HG03039 (cell line): ENCODE data around the gene NME3.
"Not testable (repeated sequence)": the region's sequence is repeated elsewhere in the genome, so short reads cannot be mapped to it uniquely, and the experiment has no call there.

Experiments used
- ATAC-seq: cut with Tn5 transposase; IDR thresholded peaks from one replicate; pipeline ENCODE4 v1.9.1; 2021; ENCODE audit warnings: mild to moderate bottlenecking, moderate library complexity; ENCODE audit not compliant: unreplicated experiment

NME3 gene

DNA sequence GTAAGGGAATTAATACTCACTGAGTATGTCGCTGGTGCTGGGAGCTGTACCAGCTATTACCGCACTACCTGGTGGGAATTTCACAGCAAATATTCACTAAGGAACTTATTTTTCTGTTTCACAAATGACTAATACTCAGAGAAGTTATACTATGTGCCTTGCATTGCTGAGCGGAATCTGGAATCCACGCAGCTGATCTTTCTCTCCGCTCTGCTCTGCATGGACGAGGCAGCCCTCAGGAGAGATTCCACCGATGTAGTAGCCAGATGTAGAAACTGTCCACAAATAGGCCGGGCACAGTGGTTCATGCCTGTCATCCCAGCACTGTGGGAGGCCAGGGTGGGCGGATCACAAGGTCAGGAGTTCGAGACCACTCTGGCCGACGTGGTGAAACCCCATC, 17.1 kb downstream of the NME3 start:
- ATAC-seq: no peak

DNA sequence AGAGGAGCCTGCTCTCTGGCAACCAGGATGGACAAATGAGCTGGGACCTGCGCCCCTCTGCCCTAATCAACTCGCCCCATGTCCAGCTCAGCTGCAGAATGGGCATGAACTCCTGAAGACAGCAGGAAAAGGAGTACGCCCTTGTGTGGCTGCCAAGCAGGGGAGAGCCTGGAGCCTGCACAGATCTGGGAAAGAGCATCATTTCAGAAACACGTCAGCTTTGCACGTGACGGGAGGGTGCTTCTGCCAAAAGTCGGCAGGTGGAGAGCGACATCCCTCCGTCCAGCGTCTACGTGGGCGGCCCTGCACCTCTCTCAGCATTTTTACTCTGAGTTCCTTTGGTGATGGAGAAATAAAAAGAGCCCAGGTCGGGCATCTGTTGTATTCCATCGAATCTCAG, 18.5 kb downstream of the NME3 start:
- ATAC-seq: no peak

DNA sequence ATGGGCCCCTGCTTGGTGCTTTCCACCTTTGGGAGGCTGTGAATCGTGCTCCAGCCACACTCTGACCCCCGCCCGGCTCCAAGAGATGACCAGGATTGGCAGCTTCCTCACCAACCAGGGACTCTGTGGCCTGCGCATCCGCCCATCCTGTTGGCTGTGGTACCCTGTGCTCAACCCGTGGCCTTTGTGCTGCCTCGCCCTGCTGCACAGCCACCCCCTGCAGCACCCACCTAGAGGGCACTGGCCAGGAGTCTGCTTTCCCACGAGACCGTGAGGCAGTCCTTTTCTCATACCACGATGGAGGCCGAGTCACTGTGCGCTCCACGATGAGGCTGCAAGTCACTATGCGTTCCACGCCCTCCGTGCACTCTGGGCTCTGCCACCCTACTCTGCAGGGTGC, 19.4 kb downstream of the NME3 start:
- ATAC-seq: no peak

DNA sequence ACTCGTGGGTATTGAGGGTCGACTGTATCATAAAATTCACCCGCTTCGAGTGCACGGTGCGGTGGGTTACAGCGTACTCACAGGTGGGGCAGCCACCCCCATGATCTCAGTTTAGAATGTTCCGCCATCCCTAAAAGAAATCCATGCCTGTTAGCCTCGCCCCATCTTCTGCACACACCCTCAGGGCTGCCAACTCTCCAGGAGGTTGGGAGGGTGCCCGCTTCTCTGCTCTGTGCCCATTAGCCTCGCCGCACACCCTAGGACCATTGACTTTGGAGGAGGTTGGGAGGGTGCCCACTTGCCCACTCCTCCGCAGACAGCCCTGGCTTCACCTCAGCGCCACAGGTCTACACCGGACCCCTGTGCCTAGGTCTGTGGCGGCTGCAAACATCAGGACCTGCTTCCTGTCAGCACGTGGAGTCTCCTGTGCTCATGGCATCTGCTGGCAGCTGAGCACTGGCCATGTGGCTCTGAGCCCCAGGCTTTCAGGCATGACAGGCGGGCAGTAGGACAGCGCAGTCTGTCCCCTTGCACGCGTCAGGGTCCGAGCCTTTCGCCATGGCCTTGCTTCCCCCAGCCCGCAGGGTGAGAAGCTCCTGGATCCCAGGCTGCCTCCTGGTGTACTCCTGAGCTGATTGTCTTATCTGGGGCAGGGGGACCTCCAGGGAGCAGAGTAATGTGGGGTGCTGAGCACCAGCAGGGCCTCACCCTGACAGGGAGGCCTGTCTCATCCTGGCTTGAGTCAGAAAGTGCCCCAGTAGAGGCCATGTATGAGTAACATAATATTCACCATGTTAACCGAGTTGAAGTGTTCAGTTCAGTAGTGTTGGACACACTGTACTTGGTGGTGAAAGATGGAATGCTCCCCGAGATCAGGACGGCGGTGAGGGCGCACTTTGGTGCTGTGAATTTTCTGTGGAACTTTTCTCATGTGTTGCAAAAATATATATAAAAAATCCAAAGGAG, 21.9 kb downstream of the NME3 start:
- no peak for ATAC-seq

DNA sequence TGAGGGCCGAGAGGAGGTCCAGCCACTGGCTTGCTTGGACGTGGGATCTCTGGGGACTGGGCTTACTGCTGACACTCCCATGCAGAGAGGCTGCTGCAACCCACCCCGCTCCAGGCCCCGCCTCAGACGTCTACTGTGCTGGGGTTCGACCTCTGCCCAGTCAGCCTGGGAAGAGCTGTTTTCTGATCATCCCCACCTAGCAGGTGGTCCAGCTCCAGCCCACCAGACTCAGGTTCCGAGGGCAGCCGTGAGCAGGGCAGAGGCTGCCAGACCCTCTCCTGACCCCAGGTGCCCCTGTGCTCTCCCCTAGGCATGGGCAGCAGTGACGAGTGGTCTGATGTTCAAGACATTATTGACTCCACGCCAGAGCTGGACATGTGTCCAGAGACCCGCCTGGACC, 23.4 kb downstream of the NME3 start:
- no peak for ATAC-seq

DNA sequence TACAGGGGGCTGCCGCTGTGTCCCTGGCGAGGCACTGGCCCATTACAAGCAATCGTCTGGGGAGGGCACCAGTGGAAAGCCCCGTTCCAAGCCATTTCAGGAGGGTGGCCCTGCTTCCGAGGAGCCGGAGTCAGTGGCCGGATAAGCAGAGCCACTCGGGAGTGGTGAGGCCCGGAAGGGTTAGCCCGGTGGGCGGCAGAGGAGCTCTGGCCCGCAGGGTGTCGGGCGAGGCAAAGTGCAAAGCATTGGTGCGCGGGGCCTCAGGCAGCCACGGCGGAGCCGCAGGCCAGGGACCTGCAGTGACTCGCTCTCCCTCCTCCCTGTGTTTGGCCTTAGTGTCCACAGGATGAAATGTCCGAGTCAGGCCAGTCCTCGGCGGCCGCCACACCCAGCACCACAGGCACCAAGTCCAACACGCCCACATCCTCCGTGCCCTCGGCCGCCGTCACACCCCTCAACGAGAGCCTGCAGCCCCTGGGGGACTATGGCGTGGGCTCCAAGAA, 24.6 kb downstream of the NME3 start:
- no peak for ATAC-seq

DNA sequence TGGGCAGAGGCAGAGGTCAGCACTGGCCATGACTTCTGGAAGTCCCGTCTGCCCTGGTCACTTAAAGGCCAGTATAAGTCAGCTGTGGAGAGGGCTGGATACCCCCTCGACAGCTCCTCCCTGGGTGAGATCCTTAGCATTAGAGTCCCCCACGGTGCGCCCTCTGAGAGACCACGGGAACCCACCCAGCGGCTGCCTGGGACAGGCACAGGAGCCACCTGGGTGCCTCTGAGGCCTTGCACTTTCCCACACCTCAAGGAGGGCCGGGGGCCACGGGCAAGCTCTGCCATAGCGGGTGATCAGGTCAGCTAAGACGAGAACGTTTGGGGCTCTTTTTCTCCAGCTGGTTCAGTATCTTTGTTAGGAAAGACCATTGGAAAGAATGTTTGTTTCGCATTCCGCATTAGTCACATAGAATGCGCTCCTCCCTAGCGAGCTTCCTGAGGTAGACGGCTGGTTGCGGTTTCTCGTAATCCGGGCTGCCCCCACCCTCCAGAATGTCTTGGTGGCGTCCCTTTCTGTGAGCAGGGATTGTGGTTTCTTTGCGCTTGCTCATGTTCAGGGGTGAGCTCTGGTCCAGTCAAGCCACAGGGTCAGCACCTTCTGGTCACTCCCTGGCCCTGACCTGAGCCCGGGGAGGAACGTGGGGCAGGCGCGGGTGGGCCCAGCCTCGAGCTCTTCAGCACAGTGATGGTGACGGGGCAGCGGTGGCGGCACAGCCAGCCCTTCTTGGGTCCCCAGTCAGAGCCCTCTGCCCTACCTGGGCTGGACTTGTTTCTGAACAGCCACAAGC, 25.2 kb downstream of the NME3 start:
- ATAC-seq: no peak

DNA sequence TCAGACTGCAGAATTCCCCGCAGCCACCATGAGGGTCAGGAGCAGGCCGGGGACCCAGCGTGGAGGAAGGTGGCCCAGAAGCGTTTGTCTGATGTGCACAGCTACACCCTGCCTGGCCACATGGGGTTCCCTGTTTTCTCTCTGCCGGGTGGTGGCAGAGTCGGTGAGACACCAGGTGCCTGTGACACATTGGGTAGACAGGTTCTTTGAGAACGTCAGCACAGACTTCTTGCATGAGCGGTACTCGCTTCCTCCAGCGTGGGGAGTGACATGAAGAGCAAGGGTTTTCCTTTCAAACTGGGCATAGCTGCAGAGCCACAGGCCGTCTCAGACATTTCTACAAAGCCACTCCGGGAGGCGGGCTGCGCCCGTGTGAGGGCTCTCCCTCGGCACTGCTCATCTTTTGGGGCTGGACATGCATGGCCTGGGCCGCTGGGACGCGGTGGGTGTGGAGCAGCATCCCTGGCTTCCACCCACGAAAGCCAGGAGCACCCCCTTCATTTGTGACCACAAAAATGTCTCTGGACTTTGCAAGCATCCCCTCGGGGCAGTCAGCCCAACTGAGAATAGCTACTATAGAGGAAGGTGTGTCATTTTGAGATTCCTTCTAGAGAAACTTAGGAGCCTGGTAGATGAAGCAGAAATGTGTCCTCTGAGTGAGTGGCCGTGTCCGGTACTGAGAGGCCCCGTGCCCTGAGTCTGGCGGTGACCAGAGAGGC, 26.0 kb downstream of the NME3 start:
- no peak for ATAC-seq

DNA sequence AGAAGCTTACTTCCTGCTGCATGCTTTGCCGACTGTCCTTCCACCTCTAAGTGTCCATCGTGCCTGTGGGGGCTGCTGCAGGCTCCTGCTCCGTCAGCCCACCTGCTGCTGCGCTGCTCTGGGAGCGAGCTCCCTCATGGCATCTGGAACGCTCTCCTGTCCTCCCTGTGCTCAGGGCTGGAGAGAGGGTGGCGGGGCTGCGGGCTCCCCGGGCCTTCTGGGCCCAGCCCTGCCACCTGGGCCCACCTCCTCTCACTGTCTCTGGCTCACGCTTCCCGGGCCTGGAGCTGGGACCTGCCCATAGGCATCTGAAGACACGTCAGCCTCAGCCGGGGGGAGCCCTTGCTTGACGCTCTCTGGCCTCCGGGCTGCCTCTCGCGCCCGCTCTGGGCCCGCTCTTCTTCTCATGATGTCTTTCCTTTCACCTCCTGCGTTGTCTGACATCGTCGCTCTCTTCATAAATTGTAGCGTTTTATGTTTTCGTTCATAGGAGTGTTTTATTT, 27.0 kb downstream of the NME3 start:
- no peak for ATAC-seq

DNA sequence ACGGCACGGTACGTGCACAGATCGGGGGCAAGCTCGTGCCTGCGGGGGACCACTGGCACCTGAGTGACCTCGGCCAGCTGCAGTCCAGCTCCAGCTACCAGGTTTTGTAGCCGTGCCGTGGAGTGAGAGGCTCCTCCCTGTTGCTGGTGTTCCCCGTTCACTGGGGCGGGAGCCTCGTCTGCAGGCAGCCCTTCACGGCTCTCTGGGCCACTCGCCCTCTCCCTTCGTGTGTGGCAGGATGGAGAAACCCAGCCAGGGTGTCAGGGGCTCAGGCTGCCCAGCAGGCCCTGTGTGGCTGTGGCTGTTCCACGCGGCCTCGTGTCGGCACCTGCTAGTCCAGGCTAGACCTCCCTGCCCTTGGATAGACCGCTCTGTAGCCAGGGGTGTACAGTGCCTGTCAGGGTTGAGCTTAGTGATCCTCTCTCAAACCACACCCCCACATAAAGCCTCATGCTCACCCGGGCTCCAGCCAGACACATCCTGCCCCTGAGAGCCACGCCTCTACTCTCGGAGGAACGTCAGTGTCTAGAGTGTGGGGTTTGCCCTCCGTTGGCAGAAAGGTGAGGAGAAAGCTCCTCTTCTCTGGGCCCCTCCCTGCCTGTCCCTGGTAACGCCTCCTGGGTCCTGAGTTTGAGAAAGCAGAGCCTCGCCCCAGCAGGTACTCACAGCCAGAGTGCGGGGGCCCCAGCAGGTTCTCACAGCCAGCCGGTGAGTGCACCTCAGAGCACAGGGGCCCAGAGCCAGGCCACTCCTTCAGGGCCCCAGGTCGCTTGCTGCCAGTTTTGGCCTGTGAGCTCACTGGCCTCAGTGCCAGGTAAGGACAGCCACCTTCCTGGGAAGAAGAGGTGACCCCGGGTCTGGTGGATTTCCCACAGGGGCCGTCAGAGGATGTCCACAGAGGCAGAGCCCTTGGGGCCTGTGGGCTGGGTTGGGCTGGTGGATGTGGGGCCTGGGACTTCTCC, 27.7 kb downstream of the NME3 start:
- no peak for ATAC-seq

DNA sequence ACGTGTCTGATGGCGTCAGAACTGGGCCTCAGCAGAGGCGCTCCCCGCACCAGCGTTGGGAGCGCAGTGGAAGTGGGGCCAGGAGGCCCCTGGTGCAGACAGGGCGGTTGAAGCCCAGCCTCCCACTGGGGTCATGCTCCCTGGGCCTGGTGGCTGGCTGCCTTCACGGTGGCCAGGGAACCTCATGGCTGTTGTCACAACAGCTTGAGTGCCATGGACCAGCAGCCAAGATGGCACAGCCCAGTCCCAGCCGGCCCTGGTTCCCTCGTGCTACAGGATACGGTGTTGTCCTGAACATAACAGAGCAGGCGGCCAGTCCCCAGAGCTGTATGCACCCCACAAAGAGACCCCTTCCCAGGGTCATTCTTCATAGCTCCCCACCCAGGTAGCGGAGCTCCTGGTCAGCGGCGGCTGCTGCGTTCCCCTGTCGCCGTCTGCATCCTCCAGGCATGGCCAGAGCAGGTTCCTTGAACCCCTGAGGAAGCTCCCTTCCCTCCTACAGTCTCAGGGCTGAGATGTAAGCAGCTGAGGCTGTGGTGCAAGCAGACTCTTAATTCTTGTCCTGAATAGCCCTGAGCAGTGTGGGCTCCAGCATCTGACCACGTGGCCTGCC, 29.7 kb downstream of the NME3 start:
- ATAC-seq: no peak

DNA sequence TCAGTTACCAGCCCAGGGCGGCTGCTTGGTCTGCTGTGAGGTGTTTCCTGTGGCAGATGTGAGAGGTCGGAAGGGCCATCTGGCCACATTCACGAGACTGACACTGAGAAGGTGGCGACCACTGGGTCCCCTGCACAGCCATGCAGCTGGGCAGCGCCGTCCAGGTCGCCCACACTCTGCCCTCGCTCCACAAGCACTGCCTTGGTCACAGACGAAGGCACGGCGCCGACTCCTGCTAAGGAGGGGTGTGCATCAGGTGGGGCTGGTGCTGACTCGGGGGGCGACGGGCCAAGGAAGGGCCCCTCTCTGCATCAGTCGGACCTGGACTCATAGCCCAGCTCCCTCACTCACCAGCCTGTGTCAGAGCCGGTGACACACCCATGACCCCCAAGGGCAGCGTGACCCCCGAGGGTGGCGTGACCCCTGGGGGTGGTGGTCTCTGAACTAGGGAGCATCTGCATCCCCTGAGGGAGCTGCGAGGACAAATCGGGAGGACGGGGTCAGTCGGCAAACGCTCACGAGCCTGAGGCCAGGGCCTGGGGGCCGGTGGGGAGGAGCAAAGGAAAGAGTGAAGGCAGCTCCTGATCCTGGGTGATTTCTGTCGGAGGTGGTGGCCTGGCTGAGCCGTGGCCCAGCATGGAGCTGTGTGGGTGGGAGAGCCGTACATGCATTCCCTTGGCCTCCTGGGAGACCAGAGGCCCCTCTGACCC, 30.4 kb downstream of the NME3 start:
- ATAC-seq: no peak

DNA sequence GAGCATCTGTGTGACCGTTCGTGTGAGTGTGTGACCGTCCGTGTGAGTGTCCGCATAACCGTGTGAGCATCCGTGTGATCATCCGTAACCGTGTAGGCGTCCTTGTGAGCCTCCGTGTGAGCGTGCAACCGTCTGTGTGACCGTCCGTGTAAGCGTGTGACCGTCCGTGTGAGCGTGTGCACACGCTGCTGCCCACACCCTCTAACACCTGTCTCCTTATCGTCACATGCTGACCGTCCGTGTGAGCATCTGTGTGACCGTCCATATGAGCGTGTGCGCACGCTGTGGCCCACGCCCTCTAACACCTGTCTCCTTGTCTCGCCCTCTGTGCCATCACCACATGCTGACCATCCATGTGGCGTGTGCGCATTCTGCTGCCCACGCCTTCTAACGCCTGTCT, 31.1 kb downstream of the NME3 start:
- ATAC-seq: no peak

DNA sequence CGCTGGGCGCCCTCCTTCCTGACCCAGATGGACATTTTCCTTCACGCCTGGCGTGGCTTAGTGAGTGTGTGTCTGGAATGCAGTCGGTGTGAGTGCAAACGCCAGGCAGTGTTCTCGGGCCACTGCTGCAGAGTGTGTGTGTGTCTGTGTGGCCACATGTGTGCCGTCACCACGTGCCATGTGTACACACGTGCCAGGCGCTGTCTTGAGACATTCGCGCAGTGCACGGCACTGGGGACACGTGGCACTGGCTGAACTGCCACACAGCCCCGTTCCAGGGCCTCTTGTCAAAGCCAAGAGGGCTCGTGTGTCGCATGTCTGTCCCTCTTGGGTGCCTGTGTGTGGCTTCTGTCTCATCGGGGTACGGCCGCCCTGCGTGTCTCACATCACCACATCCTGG, 36.5 kb downstream of the NME3 start:
- no peak for ATAC-seq

DNA sequence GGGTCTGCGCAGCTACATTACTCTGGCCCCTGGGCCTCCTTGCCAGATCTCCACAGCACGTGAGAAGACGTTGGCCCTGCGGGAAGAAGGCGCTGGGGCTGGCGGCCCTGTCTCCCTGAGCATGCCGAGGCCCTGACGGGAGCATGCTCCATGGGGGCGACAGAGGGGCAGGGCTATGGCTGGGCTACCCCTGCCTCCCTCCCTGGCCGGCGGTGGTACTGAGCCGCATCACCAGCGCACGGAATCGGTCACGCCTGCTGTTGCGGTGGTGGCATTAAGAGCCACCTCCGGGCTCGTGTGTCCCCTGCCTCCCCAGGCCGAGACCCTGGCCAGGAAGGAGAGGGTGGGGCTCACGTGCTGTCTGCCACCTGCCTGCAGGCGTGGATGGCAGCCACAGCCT, 37.2 kb downstream of the NME3 start:
- ATAC-seq: no peak

DNA sequence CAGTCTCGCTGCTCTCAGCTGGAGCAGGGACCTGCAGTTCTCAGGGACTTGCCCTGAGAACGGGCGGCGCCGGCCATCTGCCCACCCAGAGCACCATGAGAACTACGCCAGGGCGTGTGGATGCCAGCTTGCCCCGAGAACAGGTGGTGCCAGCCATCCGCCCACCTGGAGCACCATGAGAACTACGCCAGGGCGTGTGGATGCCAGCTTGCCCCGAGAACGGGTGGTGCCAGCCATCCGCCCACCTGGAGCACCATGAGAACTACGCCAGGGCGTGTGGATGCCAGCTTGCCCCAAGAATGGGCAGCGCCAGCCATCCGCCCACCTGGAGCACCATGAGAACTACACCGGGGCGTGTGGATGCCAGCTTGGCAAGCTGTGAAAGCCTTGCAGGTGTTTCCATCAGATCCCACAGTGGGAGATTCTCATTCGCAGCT, 38.8 kb downstream of the NME3 start:
- ATAC-seq: not testable (repeated sequence)

DNA sequence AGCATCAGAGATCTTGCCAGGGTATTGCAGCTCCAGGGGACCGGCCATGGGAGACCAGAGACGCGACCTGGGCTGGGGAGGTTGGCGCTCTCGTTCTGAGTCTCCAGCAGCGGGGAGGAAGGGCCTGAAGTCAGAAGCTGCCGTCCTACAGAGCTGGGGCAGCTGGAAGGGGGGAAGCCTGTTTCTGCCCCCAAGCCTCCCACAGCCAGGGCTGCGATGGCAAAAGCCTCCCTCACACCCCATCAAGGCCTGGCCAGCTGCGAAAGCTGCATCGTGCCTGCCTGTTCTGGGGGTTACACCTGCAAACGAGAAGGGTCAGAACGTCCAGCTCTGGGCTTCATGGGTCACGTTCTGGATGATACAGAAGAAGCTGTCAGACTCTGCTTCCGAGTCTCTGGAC, 39.3 kb downstream of the NME3 start:
- ATAC-seq: no peak

DNA sequence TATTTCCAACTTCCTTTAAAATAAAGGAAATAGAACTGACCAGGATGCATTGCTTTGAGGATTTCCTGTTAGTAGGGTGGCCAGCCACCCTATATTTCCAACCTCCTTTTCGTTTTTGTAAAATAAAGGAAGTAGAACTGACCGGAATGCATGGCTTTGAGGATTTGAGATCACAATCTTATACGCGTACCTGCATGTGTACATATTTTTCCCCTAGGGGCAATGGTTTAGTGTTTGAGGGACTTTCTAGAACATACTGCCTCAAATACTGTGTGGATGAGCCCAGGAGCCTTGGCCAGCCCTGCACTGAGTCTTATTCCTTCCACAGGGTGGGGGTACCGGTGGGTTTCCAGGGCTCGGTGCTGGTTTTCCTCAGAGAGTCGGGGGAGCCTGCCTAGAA, 39.7 kb downstream of the NME3 start:
- no peak for ATAC-seq

DNA sequence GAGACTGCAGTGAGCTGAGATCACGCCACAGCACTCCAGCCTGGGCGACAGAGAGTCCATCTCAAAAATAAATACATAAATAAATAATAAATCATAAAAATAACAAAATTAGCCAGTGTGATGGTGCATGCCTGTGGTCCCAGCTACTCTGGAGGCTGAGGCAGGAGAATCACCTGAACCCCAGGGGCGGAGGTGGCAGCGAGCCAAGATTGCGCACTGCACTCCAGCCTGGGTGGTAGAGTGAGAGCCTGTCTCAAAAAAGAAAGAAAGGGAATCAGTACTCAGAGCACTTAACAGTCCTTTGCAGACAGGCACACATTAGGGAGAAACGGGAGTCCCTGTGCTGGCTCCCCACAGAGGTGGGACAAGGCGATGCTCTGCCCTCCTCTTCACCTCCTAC, 40.3 kb downstream of the NME3 start:
- no peak for ATAC-seq
